Uterus (tissue), 2 donors: ENCODE data around the gene SLC9B1.

Experiments
- POLR2A ChIP-seq, 2 donors: fragments of 450-650 bp; IDR thresholded peaks; one replicate each; pipeline ENCODE4 v1.6.1; 2016; ENCODE audit warnings: antibody characterized with exemption in 2 of 2, mild to moderate bottlenecking in 1 of 2, moderate library complexity in 1 of 2
- TF ChIP-seq, protein P1 (sequence below), 4 experiments: fragments of 200-600 bp in 2 of 4; fragments of 450-650 bp in 2 of 4; sonication (generic) in 2 of 4; IDR thresholded peaks; one replicate each; pipeline ENCODE4 v1.5.1; 2016 to 2019; ENCODE audit warnings: antibody characterized with exemption in 4 of 4, mild to moderate bottlenecking in 2 of 4, moderate library complexity in 1 of 4

GRCh38 chr4:102858828-102859464, 160.6 kb downstream of the SLC9B1 start:
- TF ChIP-seq, protein P1, sequence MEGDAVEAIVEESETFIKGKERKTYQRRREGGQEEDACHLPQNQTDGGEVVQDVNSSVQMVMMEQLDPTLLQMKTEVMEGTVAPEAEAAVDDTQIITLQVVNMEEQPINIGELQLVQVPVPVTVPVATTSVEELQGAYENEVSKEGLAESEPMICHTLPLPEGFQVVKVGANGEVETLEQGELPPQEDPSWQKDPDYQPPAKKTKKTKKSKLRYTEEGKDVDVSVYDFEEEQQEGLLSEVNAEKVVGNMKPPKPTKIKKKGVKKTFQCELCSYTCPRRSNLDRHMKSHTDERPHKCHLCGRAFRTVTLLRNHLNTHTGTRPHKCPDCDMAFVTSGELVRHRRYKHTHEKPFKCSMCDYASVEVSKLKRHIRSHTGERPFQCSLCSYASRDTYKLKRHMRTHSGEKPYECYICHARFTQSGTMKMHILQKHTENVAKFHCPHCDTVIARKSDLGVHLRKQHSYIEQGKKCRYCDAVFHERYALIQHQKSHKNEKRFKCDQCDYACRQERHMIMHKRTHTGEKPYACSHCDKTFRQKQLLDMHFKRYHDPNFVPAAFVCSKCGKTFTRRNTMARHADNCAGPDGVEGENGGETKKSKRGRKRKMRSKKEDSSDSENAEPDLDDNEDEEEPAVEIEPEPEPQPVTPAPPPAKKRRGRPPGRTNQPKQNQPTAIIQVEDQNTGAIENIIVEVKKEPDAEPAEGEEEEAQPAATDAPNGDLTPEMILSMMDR (IDR thresholded peaks at IDR 0.05) = no peak
- no peak for TF ChIP-seq POLR2A (IDR thresholded peaks at IDR 0.05)
